Measurements from ENCODE around the gene LPP.
A peak's percentile ranks its signal among the peaks of the same experiment; 100 is the strongest.

LPP gene

DNA sequence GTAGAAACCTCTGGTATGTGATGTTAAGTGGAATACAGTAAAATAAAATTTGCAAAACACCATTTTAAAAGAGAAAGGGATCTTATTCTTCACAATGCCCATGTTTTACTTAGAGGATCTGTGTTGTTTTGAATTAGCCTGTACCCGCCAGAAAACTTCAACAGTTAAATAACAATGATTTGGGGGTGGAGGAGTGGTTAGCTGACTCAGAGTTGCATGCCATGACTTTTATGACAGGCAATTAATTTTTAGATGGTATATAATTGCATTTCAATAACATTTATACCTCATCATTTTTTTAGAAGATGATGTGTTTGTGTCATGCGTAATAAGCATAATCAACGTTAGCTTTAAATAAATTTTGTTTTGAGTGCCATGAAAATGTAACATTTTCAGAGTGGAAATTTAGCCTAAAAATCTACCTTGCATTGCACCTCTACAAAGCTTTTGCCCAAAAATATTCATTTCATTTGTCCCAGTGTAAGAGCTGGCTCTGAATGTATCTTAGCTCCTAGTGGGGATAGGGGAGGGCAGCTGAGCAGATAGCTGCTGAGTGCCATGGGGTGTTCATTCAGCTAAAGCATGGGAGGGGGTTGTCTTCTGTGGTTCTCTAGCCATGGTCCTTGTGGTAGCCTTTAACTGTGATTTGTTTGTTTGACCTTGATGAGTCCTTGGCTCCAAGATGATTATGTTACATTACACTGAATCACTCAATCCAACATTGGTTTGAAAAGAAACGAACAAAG lies 379.8 kb downstream of the LPP start:
- DNase-seq: no peak

DNA sequence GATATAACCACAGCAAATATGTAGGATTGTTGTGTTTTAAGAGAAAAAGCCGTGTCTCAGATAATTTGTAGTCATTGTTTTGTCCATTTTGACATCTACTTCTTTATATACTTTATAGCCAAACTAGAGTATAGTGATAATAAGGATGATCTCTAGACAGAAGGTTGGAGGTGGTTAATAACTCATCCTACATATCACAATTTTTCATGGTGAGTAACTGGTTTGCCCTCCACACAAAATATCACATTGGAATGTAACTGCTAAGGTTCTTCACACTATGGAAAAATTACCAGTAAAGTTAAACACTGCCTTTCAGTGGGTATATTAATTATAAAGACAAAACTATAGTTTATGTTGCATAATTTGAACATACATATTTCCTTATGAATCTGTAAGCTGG lies 380.7 kb downstream of the LPP start:
- no peak for DNase-seq

DNA sequence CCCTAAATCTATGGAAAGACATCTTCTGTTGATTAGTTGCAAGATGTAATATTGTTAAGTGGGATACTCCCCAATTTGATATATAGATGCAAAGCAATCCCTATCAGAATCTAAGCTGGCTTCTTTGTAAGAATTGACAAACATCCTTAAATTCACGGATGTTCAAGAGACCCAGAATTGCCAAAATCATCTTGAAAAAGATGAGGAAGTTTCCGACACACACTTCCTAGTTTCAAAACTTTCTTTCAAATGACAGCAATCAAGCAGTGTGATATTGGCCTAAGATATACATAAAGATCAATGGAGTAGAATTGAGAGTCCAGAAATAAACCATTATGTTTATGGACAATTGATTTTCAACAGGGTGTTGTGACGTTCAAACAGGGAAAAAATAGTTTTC lies 383.6 kb downstream of the LPP start:
- DNase-seq: no peak

DNA sequence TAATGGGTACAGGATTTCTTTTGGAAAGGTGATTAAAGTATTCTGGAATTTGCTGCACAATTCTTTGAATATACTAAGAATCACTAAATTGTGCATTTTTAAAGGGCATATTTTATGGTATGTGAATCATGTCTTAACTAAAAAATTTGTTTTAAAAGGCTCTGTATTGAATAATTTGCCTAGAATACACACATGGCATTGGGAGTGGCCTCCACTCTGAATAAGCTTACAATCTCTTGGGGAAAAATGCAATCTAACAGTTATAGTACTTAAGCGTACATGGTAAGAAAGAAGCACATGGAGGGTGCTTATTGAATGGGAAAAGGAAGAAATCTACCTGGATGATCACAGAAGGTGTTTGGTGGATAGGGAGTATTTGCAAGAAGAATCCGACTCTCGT lies 385.1 kb downstream of the LPP start:
- no peak for DNase-seq

DNA sequence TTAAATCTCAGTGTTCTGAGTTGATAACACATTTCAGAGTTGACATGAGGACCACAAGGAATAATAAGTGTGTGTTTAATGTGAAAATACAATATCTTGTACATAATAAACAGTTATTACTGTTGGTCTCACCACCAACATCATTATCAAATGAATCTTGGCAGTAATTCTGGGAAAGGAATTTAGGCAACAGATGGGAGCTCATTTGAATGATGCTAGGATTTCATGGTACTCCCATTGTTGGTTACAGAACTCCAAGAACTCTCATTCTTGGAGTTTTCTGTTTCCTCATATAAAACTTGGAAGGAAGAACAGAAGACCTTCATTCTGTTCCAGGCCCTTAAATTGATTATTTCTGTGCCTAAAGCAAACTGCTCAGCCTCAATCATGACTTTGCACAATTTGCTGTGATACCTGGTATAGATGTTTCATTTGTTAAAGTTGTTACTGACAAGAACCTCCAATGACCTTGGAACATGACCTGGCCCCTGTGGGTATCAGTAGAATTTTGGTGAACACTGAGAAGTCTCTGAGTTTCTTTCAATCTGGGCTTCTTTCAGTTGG lies 385.8 kb downstream of the LPP start:
- peak; percentile 13 for DNase-seq

DNA sequence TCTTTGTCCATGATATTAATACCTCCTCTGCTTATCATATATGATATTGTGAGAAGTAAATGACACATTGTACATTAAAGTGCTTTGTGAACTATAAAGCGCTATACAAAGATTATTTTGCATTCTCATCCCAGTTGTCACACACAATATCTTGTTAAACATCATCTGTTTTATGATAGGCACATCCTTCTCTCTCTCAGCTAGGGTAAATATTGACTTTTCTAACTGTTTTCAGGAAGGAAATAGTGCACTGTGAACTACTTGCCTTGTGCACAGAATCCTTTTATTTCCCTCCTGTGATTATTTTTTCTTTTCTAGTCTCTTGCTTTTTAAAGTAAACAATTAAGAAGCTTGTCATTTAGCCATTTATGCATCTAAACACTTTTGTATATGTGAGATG lies 388.2 kb downstream of the LPP start:
- no peak for DNase-seq

DNA sequence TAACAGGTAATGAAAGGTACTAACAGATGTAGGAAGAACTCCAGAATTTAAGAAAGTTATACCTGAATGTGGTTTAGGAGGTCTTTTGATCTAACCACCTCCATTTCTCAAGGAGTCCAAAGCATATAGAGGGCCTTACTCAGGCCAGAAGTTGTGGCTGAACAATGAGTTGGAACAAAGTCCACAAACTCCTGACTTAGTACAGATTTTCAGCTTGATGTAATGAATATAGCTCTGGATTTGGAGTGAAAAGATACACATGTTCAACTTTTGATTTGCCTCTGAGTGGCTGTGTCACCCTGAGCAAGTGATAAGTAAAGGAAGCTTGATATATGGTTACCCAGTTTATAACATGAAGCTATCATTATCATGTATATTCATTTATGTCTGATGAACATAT lies 390.1 kb downstream of the LPP start:
- DNase-seq: no peak

DNA sequence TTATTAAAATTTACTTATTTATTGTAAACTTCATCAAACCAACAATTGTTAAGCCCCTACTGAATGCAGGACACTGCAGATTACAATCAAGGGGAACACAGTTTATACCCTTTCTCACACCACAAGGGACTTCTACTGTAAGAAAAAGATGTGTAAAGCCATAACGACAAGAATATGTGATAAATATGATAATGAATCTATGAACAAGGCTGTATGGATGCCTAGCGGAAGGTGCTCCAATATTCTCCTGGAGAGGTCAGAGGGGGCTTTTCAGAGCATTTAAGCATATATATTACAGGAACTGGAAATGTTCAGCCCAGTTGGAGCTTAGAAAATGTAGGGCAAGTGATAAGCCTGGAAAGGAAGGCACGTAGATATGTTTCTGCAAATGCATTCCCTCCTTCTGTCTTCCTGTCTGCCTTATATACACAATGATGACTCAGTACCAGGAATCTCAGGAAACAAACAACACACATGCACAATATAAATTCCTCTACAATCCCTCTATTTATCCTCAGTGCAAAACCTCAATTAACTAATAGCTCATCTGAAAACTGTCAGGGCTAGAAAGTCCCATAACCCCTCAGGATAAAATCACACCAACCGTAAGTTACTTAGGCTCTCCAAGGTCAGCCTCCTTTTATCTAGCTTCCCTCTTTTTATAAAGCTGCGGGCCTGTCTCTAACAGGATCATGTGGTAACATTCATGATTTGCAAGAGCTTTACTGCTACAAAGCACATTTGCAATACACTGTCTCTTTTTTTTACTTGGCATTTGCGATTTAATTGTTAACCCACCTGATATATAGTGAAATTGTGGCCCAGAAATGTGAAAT lies 393.1 kb downstream of the LPP start:
- DNase-seq: no peak

DNA sequence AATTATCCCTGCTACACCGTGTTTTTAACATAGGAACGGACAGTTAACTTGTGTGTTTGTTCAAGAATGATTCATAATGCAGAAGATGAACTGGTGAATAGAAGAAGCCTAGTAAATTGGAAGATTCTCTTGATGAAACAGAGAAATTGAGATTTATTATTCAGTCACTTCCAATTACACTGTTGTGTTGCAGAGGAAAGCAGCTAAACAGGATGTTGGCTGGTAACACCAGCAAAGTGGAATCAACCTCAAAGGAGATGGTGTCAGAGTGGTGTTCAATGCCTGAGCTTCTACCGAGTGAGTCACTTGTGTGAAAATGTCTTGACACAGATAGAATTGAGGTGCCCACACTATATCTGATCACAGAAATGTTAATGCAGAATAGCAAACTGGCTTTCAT lies 399.6 kb downstream of the LPP start:
- DNase-seq: no peak

DNA sequence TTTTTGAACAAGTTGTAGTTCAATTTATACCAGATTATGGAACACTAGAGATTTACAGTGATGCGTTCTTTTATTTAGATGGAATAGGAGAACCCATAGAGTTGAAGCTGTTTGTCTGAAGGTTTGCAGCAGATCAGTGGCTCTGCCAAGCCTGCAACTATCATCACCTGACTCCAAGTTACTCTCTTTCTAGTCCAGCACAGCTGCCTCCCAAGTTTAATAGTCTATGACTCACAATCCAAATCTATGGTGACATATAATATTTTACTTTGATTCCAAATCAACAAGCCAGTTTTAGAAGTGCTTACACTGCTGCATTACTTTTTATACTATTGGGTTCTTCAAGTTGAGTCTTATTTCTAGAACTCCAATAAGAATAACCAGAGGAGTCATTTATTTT lies 400.4 kb downstream of the LPP start:
- DNase-seq: no peak

DNA sequence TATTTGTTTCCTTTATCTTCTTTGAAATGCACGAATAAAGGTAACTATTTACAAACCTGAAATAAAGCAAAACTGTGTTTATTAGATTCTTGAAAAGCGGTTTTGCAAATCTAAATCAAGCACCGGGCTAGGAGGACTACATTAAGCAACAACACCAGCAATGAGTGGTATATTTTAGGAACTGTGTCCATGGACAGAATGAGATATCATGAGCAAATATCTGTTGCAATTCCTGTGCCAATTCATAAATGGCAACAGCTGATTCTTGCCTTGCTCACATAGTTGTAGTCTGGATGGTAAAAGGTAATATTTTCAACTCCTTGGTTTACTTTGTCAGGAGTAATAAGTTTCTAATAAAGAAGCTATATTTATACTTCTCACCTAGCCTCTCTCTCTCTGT lies 403.3 kb downstream of the LPP start:
- DNase-seq: no peak

DNA sequence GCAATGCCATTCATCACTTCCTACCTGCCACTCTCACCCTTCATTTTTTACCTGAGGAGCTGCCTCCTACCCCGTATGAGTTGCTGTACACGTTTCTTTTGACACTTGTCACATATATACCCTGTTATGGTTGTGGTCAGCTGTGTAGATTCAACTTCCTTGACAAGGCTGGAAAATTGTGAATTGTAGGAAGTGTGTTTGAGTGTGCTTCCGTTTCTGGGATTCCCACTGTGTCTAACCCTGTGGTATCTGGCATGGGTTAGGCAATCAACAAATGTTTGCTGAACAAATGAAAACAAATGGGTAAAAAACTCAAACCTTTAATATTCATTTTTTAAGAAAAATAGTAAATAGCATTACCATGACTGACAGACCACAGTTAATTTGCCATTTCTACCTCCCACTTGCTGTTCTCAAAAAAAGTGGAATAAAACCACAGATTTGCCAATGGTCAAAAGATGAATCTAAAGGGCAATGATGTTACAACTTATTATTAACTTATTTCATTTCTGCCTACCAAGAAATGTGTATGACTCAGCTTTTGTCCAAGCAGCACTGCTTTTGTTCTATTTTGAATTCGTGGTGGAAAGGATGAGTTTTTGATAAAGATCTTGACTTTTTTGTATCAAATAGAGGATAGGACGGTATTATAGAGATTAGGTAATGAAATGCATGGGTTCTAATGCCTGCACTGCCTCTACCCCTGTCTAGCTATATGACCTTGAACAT lies 404.6 kb downstream of the LPP start:
- no peak for DNase-seq

DNA sequence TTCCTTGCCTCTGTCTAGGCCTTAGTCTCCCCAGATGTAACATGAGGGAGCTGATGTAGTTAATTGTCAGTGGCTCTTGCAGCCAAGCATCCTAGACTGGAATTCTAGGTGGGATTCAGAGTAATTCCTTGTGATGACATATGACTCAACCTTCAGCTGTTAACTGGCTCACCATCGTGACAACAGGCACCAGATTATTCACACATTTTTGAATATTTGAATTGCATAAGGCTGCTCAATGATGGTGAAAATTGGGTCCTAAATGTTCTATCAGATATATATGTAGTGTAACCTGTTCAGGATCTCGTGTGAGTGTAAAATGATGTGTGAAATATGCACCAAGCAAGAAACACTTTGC lies 405.1 kb downstream of the LPP start:
- DNase-seq: no peak

DNA sequence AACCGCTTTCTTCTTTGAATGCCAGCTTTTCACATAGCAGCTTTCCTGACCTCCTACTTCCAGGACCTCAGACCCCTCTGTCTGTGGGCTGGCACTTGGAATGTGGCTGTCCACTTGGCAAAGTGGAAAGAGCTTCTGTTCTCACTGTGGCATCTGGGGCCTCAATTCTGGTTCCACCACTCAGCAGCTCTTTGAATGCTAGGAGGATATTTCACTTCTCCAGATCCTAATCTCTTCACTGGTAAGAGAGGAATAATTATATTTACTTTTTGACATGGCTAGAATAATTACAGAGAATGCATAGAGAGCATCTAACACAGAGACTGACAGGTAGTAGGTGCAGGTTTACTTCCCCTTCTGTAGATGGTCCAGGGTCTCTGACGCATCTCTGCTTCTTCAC lies 405.9 kb downstream of the LPP start:
- no peak for DNase-seq

DNA sequence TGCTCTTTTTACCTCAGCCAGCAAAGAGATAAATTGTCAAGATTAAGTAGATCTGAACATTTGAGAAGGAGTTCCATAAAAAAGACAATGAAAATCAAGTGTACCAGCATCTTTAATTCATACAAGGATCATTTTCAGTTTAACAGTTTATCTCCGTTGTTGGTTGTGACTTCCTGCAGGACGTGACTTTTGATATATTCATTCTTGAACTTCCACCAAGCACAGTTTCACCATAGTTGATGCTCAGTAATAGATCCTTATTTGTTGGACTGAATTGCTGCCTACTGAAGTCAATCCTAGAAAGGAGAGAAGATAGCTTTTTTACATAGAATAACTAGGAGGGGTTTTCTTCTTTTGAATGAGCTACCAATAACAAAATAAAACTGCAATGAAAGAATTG lies 408.2 kb downstream of the LPP start:
- DNase-seq: no peak

DNA sequence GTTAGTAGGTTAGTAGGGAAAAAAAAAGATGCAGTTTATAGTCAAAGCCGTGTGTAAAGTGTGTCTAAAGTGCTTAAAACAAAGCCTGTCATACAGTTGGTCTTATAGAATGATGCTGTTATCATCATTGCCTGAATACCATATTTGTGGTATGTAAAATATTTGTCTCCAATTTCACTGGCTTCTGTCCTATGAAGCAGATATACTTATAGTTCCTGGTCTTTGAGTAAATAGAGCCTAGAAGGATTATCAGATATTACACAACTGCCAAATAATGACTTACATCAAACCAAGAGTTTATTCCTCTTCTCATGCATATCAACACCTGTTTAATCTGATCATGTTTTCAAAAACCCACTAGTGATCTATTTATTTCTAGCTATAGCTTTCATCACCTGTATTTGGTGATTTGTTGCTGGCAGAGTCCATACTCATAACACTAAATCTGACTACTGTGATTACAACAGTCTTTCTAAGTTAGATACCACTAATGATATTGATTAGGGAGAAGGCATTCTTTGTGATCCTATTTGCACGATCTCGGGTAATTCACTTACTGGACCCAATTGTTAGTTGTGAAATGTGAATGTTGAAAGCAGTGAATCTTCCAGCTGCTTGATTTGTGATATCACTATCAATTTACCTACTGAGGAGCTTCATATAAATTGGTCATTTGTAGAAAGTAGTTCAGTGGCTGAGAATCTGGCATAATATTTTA lies 413.7 kb downstream of the LPP start:
- DNase-seq: no peak

DNA sequence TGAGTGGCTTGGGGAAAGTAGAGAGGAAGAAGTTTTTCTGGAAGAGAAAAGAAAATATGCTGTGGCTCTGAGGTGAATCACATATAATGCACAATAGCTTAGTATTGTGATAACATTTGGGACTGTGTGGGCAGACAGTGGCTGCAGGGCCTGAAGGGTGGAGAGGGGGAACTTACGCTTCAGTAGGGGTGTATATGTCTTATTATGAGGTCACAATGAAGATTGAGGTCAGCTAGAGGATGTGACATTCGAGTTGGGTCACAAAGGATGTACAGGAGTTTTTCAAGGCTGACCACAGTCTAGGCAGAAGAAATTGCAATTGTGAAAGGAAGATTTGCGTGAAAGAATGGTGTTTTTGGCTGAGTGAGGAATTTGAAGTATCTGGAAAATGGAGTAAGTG lies 414.8 kb downstream of the LPP start:
- DNase-seq: no peak

DNA sequence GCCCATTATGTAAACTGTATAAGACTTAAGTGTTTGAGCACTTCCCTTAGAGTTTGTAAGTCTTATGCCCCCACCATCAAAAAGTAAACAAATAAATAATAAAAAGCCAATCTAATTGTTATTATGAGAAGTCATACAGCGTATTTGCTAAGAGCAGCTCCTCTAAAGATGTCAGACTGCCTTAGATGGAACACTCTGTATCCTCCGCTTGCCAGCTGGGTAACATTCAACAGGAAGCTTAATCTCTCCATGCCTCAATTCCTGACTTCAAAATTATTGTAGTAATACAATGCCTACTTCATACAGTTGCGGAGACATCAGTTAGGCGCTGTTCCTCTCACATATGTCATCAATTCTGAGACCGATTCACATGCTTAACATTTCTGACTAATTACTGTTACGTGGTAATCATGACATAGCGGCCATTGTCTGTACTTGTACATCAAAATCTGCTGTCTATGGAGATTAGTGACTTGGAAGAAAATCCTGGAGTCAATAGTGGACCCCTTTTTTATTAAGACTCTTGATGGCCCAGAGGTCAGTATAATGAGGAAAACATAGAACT lies 417.7 kb downstream of the LPP start:
- no peak for DNase-seq

DNA sequence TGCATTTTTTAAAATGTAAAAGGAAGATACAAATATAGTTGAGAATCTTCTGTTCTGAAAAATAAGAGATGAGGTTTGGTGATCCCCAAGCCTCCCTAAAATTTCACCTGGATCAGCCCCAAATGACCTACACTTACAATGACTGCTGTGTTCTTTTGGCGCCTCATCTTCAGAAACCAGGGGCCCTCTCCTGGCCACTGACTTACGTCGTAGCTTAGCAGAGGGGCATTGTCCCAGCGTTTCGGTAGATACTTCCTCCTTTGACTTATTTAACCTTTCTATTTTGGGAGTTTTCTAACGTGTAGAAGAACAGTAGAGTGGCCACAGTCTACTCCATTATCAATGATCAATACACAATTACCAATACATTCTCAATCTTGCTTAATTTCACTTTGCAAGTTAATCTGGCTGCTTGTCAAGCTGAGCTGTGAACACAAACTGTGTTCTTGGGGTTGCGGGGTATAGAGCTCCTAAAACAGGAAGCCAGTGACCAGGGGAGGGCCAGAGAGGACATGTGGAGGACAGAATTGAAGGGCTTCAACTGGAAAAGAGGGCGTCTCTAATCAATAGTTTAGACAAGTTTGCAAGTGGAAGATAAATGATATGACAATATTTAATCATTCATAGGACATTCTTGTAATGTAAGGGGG lies 419.5 kb downstream of the LPP start:
- no peak for DNase-seq

DNA sequence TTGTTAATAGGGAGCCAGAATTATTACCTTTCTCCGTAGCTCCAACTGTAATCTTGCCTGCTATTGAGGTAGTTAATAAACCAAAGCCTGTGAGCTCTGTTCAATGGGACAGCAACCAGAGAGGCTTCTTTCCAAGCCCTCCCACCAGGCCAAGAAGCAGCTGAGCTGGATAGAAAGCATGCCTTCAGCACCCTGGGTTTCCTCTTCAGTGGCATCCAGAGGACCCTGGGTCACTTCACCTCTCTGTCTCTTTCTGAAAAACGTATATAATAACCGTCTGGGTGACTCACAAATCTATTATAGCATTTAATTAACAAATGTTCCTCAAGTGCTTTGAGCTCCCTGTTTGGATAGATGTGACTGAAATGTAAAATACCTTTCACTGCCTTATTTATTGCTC lies 420.0 kb downstream of the LPP start:
- no peak for DNase-seq

DNA sequence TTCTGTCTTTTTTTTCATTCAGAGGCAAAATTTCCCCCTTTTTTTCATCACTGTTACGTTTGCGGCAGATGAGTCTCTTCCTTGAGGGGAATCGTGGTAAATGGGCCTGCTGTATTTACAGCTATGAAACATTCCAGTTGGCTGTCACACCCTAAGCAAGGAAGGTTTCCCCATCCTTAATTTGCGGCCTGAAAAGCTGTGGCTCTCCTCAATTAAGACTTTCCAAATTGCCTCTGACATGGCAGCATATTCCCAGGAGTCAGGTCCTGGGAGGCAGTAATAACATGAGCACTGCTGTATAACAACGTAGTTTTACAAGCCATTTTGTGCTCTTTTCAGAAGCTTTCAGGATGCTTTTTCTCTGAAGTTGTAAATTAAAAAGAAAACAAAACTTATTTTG lies 420.9 kb downstream of the LPP start:
- DNase-seq: no peak

DNA sequence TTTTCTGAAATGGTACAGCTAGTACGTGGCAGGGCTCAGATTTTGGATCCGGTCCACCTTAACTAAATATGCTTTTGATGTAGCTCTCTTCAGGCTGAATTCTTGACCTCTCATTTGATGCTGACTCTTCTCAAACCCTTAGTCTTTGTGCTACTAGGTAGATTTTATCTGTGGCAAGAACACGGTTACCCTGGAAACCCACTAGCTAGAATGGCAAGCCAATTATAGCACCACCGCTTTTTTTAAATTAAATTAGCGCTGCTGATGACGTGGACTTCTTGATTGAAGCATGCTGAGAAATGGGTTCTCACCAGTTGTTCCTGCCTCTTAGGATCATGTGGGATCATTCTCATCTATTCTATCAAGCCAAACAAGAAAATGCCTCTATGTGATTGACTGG lies 421.5 kb downstream of the LPP start:
- DNase-seq: no peak

Measured in NCI-H1694 (cell line).